Islet precursor cell (in vitro differentiated cells): ENCODE data around the gene CKB.

Experiments
- DNase-seq: peaks from one replicate; pipeline ENCODE4 v3.0.0-alpha.2; 2018

The CKB gene

GRCh38 chr14:103483600-103483999 is 39.0 kb downstream of the CKB start:
- DNase-seq = no peak

GRCh38 chr14:103480595-103480994 is 42.0 kb downstream of the CKB start:
- no peak for DNase-seq

GRCh38 chr14:103476631-103477030 is 46.0 kb downstream of the CKB start:
- no peak for DNase-seq

- DNase-seq = no peak
These were observed 46.6 kb downstream of the CKB start for GRCh38 chr14:103476065-103476464.

- no peak for DNase-seq
These were observed 47.7 kb downstream of the CKB start for GRCh38 chr14:103474893-103475292.

- no peak for DNase-seq
These were observed 49.7 kb downstream of the CKB start for GRCh38 chr14:103472939-103473338.
